Neural progenitor cell (in vitro differentiated cells): Measurements from ENCODE around the gene GPD1L. TPM values are rescaled to one million over a fixed set of nuclear protein-coding genes. Genes with fewer than 3 reads are reported as not detected.
A peak's percentile ranks its signal among the peaks of the same experiment; 100 is the strongest.

ENCODE experiments used
- DNase-seq: peaks from one replicate; pipeline ENCODE4 v3.0.0-alpha.2; 2016; ENCODE audit warnings: low spot score
- H2AFZ ChIP-seq: fragments of 200-600 bp; sonication (generic); replicated peaks from 2 replicates; pipeline ENCODE4 v1.6.1; 2016; ENCODE audit warnings: antibody characterized with exemption
- H3F3A ChIP-seq: fragments of 200-600 bp; sonication (generic); 2 replicates; pipeline ENCODE4 v1.6.1; 2016; ENCODE audit warnings: antibody characterized with exemption, low read depth
- H3K27ac ChIP-seq: fragments of 200-600 bp; sonication (generic); 2 replicates; pipeline ENCODE4 v1.5.1; 2016; ENCODE audit warnings: mild to moderate bottlenecking
- H3K27me3 ChIP-seq: fragments of 200-600 bp; sonication (generic); 2 replicates; pipeline ENCODE4 v1.6.1; 2016; ENCODE audit warnings: mild to moderate bottlenecking, moderate library complexity
- H3K36me3 ChIP-seq: fragments of 200-600 bp; sonication (generic); 2 replicates; pipeline ENCODE4 v1.5.1; 2016
- H3K4me1 ChIP-seq: fragments of 200-600 bp; sonication (generic); 2 replicates; pipeline ENCODE4 v1.6.1; 2016; ENCODE audit warnings: mixed run types
- H3K4me2 ChIP-seq: fragments of 200-600 bp; sonication (generic); 2 replicates; pipeline ENCODE4 v1.6.1; 2016
- H3K4me3 ChIP-seq: fragments of 200-600 bp; sonication (generic); 2 replicates; pipeline ENCODE4 v1.5.1; 2016
- H3K79me2 ChIP-seq: fragments of 200-600 bp; sonication (generic); 2 replicates; pipeline ENCODE4 v1.6.1; 2016; ENCODE audit warnings: low read depth
- H3K9ac ChIP-seq: fragments of 200-600 bp; sonication (generic); 2 replicates; pipeline ENCODE4 v1.6.1; 2016
- H3K9me3 ChIP-seq: fragments of 200-600 bp; sonication (generic); 2 replicates; pipeline ENCODE4 v1.5.1; 2016; ENCODE audit warnings: low read depth
- H4K20me1 ChIP-seq: fragments of 200-600 bp; sonication (generic); 2 replicates; pipeline ENCODE4 v1.6.1; 2016; ENCODE audit warnings: low read depth
- H3K27ac Mint-ChIP-seq: 3 replicates; pipeline ENCODE4 v1.8.0; 2021; ENCODE audit warnings: mixed read lengths
- H3K27me3 Mint-ChIP-seq: 2 replicates; pipeline ENCODE4 v1.8.0; 2022; ENCODE audit warnings: low read depth, mild to moderate bottlenecking, inconsistent platforms, moderate library complexity, mixed read lengths; ENCODE audit not compliant: insufficient read depth
- H3K36me3 Mint-ChIP-seq: 3 replicates; pipeline ENCODE4 v1.8.0; 2021; ENCODE audit warnings: mixed read lengths
- H3K4me1 Mint-ChIP-seq: 3 replicates; pipeline ENCODE4 v1.8.0; 2021; ENCODE audit warnings: mixed read lengths
- H3K4me3 Mint-ChIP-seq: 3 replicates; pipeline ENCODE4 v1.8.0; 2021; ENCODE audit warnings: mild to moderate bottlenecking, moderate library complexity, mixed read lengths
- H3K9me3 Mint-ChIP-seq: 3 replicates; pipeline ENCODE4 v1.8.0; 2020; ENCODE audit warnings: mixed read lengths
- EZH2 ChIP-seq: fragments of 200-600 bp; sonication (generic); IDR thresholded peaks from 2 replicates; pipeline ENCODE4 v1.6.1; 2017; ENCODE audit warnings: antibody characterized with exemption, mild to moderate bottlenecking, moderate library complexity
- EZH2phosphoT487 ChIP-seq: fragments of 200-600 bp; sonication (generic); IDR thresholded peaks from 2 replicates; pipeline ENCODE4 v1.6.1; 2017; ENCODE audit warnings: antibody characterized with exemption
- total RNA-seq: library from RNA; depleted of rRNA; stranded (reverse); fragments of >200 nt; gene quantifications from 2 replicates; pipeline ENCODE4 v1.2.3, GENCODE V29; 2015; ENCODE audit warnings: low replicate concordance
- TF ChIP-seq, protein P1 (sequence below): fragments of 200-600 bp; sonication (generic); IDR thresholded peaks from 2 replicates; pipeline ENCODE4 v1.5.1; 2017; ENCODE audit warnings: antibody characterized with exemption, mild to moderate bottlenecking

GPD1L gene
- total RNA-seq, 1 donor from 2014 or later, result 5.6 TPM

DNA sequence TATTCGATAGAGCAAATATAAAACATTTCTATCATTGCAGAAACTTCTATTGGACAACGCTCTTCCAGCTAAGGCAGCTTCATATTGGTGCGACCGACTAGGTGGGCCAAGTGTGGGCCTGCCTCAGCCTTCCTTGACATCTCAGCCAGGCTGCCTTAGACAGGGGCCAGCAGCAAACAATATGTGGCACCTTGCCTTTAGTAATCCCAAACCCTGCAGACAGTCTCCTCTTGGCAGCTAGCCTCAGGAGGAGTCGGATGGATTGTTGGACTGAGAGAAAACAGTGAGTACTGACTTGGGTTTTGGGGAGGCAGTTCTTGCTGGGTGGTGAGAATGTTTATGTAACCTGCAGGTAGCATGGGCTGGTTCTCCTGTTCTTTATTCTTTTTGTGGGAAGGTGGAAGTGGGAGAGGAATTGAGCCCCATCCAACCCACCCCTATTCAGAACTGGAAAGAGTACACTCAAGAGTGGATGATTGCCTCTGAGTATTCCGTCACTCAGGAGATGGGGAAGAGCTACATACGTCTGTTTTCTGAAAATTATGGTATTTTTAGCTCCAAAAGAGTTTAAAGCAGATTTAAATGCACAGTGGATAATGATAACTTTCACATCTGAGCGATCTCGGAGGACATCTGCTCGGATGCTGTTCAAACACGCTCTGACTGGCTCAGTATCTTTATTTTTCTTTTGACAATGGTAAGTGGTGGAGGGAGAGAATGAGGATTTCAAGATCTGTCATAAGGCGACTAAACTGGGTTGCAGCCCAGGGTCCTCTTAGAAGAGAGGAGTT lies 47.2 kb downstream of the GPD1L start:
- no peak overlapping the region for H3K4me3 Mint-ChIP-seq
- Histone ChIP-seq H3F3A (no peaks in the 10 kb centered on the region), H3K4me1 (no peaks in the 10 kb centered on the region), H3K9me3 (no peaks in the 10 kb centered on the region), H3K27me3 (no peaks in the 10 kb centered on the region), H3K9ac (no peak overlapping the region), H3K36me3 (no peaks in the 10 kb centered on the region), H3K4me2 (no peak overlapping the region), H3K79me2 (no peaks in the 10 kb centered on the region), H3K4me3 (no peak overlapping the region), H3K27ac (no peak overlapping the region), H4K20me1 (no peaks in the 10 kb centered on the region), H2AFZ (peak overlapping the region; percentile 34)
- no peaks in the 10 kb centered on the region for H3K36me3 Mint-ChIP-seq
- no peaks in the 10 kb centered on the region for H3K9me3 Mint-ChIP-seq
- peaks cover 6% of the 10 kb centered on the region for H3K27me3 Mint-ChIP-seq
- H3K27ac Mint-ChIP-seq, result no peak overlapping the region
- TF ChIP-seq EZH2 (no peak), EZH2phosphoT487 (no peak)
- TF ChIP-seq, protein P1, sequence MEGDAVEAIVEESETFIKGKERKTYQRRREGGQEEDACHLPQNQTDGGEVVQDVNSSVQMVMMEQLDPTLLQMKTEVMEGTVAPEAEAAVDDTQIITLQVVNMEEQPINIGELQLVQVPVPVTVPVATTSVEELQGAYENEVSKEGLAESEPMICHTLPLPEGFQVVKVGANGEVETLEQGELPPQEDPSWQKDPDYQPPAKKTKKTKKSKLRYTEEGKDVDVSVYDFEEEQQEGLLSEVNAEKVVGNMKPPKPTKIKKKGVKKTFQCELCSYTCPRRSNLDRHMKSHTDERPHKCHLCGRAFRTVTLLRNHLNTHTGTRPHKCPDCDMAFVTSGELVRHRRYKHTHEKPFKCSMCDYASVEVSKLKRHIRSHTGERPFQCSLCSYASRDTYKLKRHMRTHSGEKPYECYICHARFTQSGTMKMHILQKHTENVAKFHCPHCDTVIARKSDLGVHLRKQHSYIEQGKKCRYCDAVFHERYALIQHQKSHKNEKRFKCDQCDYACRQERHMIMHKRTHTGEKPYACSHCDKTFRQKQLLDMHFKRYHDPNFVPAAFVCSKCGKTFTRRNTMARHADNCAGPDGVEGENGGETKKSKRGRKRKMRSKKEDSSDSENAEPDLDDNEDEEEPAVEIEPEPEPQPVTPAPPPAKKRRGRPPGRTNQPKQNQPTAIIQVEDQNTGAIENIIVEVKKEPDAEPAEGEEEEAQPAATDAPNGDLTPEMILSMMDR, result no peak
- peaks cover 7% of the 10 kb centered on the region for H3K4me1 Mint-ChIP-seq
- no peak for DNase-seq

DNA sequence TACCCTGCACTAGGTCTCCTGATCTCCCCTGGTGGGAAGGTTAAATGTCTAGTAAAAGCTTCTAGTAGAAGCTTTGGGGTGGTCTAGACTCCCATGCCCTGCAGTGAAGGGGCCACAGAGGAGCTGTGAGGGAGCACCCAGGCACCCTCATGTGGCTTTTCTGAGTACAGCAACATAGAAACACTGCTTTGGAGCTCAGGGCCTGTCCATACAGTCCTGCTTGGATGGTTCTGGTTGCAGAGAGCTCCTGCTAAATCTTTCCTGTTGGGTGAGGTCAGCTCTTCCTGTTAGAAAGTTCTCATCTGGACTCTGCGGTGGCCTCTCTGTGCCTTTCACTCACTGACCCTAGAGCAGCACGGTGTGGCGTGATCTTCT lies 47.8 kb downstream of the GPD1L start:
- Mint-ChIP-seq H3K36me3 (no peaks in the 10 kb centered on the region), H3K27me3 (peaks cover 9% of the 10 kb centered on the region), H3K27ac (no peak overlapping the region), H3K4me3 (no peak overlapping the region), H3K9me3 (no peaks in the 10 kb centered on the region), H3K4me1 (peaks cover 7% of the 10 kb centered on the region)
- H2AFZ ChIP-seq, result peak overlapping the region; percentile 34
- no peak overlapping the region for H3K4me2 ChIP-seq
- H3F3A ChIP-seq, result no peaks in the 10 kb centered on the region
- H3K4me3 ChIP-seq, result no peak overlapping the region
- H3K36me3 ChIP-seq, result no peaks in the 10 kb centered on the region
- H3K27ac ChIP-seq, result no peak overlapping the region
- H3K27me3 ChIP-seq, result no peaks in the 10 kb centered on the region
- no peaks in the 10 kb centered on the region for H3K4me1 ChIP-seq
- peak; percentile 35 for DNase-seq
- H4K20me1 ChIP-seq, result no peaks in the 10 kb centered on the region
- no peak overlapping the region for H3K9ac ChIP-seq
- H3K79me2 ChIP-seq, result no peaks in the 10 kb centered on the region
- TF ChIP-seq EZH2, result no peak
- TF ChIP-seq, protein P1, result peak; percentile 44
- no peaks in the 10 kb centered on the region for H3K9me3 ChIP-seq

DNA sequence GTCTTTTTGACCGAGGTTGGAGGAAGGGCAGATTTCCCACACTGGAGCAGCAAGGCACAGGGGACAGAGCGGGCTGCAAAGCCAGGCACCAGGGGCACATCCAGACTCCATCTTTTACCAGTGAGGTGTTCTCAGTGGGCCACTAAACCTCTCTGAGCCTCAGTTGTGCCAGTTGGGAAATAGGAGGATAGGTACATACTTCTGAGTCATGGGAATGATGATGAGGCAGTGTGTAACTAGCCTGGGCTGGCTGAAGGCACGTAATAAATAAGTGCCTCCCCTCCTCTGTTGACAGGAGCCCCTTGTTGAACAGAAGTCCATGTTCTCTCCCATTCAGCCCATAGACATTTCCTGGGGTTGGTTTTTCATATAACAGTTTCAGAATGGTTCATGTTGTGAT lies 48.7 kb downstream of the GPD1L start:
- no peaks in the 10 kb centered on the region for H3K9me3 Mint-ChIP-seq
- DNase-seq, result no peak
- no peaks in the 10 kb centered on the region for H3K4me1 ChIP-seq
- no peaks in the 10 kb centered on the region for H3K36me3 ChIP-seq
- no peak overlapping the region for H3K4me2 ChIP-seq
- no peak overlapping the region for H2AFZ ChIP-seq
- H3K27ac Mint-ChIP-seq, result no peak overlapping the region
- TF ChIP-seq, protein P1, result no peak
- TF ChIP-seq EZH2phosphoT487, result no peak
- TF ChIP-seq EZH2, result no peak
- H3K79me2 ChIP-seq, result no peaks in the 10 kb centered on the region
- no peak overlapping the region for H3K9ac ChIP-seq
- H4K20me1 ChIP-seq, result no peaks in the 10 kb centered on the region
- no peaks in the 10 kb centered on the region for H3F3A ChIP-seq
- no peak overlapping the region for H3K27ac ChIP-seq
- H3K27me3 ChIP-seq, result no peaks in the 10 kb centered on the region
- no peak overlapping the region for H3K4me3 Mint-ChIP-seq
- H3K9me3 ChIP-seq, result no peaks in the 10 kb centered on the region
- peaks cover 7% of the 10 kb centered on the region for H3K4me1 Mint-ChIP-seq
- H3K27me3 Mint-ChIP-seq, result peaks cover 9% of the 10 kb centered on the region
- H3K4me3 ChIP-seq, result no peak overlapping the region
- H3K36me3 Mint-ChIP-seq, result no peaks in the 10 kb centered on the region
